Stimulated activated CD8-positive, alpha-beta memory T cell treated with anti-CD3 and anti-CD28 coated beads, Interleukin-4, amount 100 ng/mL, for 4 hours (primary cell): Measurements from ENCODE around the gene AURKB.

Experiments used
- DNase-seq, 2 donors: peaks; one replicate each; pipeline ENCODE4 v3.0.0-alpha.2; 2020; ENCODE audit warnings: low read depth in 2 of 2, low spot score in 1 of 2

AURKB gene

DNA sequence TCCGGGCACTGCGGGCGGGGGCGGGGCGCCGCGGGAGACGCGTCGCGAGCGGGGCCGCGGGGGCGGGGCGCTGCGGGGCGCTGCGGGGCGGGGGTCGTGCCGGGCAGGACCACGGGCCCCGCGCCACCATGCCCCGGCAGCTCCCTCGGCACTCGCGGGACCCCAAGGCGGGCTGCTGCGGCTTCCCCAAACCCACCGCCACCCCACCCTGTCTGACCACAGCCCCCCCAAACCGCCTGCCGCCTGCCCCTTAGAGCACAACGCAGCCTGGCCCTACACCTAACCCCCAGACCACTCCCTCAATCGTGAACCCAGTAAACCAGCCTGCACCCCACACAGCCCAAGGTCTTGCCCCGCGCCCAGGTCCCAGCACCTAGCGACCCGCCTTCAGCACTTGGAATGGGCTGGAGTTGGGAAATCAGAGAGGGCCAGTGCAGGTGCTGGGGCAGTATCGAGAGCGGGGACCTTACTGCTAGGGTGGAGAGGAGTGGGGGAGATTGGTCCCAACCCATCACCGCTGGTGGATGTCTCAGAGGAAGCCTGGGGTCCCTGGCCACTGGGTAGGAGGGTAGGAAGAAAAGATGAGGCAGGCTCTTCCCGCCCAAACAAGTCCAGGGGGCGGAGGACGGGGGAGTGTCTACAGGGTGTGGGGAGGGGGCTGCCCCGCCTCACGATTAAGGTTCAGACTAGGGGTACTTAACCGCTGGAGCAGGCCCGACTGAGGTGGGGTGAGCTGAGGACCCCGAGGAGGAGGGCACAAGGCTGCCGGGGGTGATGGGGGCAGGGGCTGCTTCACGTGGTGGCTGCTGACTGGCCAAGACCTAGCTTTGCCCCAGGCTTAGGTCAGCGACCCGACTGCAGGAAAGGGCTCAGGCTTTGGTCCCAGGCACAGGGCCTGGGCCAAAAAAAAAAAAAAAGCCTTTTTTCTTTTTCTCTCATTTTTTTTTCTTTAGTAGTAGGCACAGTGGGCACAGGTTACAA, 47.1 kb downstream of the AURKB start:
- DNase-seq, result no peak

GRCh38 chr17:8162233-8162996, 48.0 kb downstream of the AURKB start, which contains the start of gene VAMP2:
Gene VAMP2 (minus strand): TSS chr17:8162948. CDS start chr17:8162879, 69 bp downstream.
- peak in 1 of 2 donors; percentile 62 for DNase-seq

DNA sequence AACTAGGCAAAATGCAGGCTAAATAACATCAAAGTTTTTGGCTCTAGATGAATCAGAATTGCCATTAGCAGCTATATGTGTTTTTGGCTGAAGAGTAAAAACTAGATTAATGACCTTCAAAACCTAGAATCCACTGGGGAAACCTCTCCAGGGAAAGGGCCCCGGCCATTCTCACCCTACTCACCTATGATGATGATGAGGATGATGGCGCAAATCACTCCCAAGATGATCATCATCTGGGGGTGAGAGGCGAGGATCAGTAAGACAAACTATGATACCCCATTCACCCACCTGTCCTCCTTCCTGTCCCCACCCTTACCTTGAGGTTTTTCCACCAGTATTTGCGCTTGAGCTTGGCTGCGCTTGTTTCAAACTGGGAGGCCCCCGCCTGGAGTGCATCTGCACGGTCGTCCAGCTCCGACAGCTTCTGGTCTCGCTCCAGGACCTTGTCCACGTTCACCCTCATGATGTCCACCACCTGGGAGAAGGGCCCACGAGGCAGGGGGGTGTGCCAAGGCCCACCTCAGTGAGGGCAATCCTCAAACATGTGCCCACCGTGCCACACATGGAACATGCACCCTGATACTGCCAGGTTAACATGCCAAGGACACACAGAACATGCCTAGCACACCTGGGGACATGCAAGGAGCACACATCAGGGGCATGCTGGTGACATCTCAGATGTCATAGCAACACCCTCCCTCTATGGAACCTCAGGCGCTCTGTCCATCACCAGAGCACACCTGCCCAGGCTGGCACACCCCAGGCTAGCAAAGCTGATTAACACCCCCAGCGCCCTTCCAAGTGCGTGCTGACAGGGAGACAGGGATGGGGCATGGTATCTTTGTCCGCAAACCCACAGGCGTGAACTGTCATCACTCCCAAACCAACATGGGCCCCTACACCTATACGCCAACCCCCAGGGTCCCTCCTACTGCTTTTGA, 48.8 kb downstream of the AURKB start:
- no peak for DNase-seq

DNA sequence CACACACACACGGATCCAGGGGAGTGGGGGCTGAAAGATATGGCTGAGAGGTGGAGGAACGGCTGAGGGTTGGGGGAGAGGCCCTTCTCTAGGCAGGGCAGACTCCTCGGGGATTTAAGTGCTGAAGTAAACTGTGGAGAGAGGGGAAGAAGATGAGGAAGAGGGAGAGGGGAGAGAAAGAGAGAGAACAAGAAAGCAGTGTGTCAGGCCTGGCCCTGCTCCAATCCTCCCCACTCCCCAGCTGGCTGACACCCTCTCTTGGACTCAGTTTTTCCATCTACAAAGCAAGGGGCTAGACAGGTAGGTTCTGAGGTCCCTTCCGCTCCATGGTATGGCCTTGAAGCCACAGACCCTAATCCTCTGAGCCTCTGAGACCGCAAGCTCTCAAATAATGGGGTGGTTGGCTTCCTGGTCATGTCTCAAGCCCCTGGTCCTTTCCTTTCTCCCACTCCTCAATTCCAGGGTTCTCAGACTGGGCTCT, 49.6 kb downstream of the AURKB start:
- no peak for DNase-seq

DNA sequence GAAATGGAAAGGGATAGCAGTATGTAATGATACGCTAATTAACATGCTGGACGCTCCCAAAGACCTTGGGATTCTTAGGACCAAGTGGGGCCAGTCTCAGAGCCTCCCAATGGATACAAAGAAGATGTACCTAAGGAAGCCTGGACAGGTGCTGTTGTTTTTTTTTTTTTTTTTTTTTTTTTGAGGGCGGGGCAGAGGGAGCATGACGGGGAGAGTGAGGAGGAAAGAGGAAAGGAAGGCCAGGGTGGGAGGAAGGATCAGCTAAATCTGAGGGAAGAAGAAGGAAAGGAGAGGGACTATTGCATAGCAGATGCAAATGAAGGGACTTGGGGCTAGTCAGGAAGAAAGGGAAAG, 50.2 kb downstream of the AURKB start:
- DNase-seq, result no peak

- DNase-seq, result no peak
Observed at GRCh38 chr17:8159459-8160223, 50.7 kb downstream of the AURKB start.

DNA sequence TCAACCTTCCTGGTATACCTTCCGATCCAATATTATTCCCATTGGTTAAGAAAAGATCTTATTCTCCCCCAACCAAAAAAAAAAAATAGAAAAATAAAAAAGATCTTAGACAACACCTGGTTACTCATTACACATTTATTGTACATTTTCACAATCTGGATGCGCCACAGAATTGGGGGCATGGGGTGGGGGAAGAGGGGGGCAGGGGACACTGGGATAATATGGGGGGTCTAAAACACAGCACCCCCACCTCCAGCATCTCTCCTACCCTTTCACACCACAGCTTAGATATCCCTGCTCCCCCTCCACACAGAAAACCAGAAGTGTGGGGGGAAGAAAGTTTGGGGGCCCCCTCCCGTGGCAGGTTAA, 51.4 kb downstream of the AURKB start:
- DNase-seq, result no peak

- peak; percentile 74 to 78 for DNase-seq
Observed at GRCh38 chr17:8158267-8159031, 51.9 kb downstream of the AURKB start.

GRCh38 chr17:8156246-8156992, 54.0 kb downstream of the AURKB start:
- DNase-seq, result peak; percentile 99 to 100

GRCh38 chr17:8155996-8156245, 54.5 kb downstream of the AURKB start:
- no peak for DNase-seq

GRCh38 chr17:8155231-8155995, 55.0 kb downstream of the AURKB start:
- no peak for DNase-seq
